CD4-positive, alpha-beta memory T cell (primary cell): ENCODE data around the gene SERPING1. TPM values are rescaled to one million over a fixed set of nuclear protein-coding genes. Genes with fewer than 3 reads are reported as not detected.
"Not testable (repeated sequence)": the region's sequence is repeated elsewhere in the genome, so short reads cannot be mapped to it uniquely, and the experiment has no call there.

Experiments
- CTCF ChIA-PET: fragments of 350-600 bp; sonication (Branson Sonifier 250); formaldehyde crosslinking; loops from one replicate; lab custom pipeline; 2021; ENCODE audit warnings: inconsistent platforms; ENCODE audit not compliant: partially characterized antibody; lab: Charles Lee
- POLR2A ChIA-PET: fragments of 350-600 bp; sonication (Branson Sonifier 250); formaldehyde crosslinking; loops from one replicate; lab custom pipeline; 2021; ENCODE audit not compliant: partially characterized antibody; lab: Charles Lee
- DNase-seq, 5 donors: peaks; one replicate each; pipeline versions ENCODE4 v3.0.0 to v3.0.0-alpha.2; 2020 to 2022; ENCODE audit warnings: mixed read lengths in 1 of 5
- H3K27ac ChIP-seq: one replicate; pipeline ENCODE4 v1.7.0; 2013; ENCODE audit warnings: low read depth, low read length
- H3K27me3 ChIP-seq: 2 replicates; pipeline ENCODE4 v1.7.0; 2013; ENCODE audit warnings: mild to moderate bottlenecking, low read length, moderate library complexity; ENCODE audit not compliant: insufficient read depth
- H3K36me3 ChIP-seq: 2 replicates; pipeline ENCODE4 v1.7.0; 2013; ENCODE audit warnings: mild to moderate bottlenecking, low read length, moderate library complexity; ENCODE audit not compliant: insufficient read depth
- H3K4me1 ChIP-seq: 2 replicates; pipeline ENCODE4 v1.7.0; 2013; ENCODE audit warnings: mild to moderate bottlenecking, low read length, moderate library complexity; ENCODE audit not compliant: insufficient read depth
- H3K4me3 ChIP-seq, 2 donors: one replicate each; pipeline ENCODE4 v1.7.0; 2013; ENCODE audit warnings: low read length in 2 of 2, mild to moderate bottlenecking in 1 of 2
- H3K9me3 ChIP-seq, 2 donors: one replicate each; pipeline ENCODE4 v1.7.0; 2013; ENCODE audit warnings: low read length in 2 of 2, control low read depth in 1 of 2; ENCODE audit not compliant: control insufficient read depth in 1 of 2
- H3K27ac Mint-ChIP-seq, 7 donors: one replicate each; pipeline ENCODE4 v1.8.0; 2020 to 2021; ENCODE audit warnings: mixed read lengths in 7 of 7, mild to moderate bottlenecking in 6 of 7, inconsistent platforms in 3 of 7, moderate library complexity in 3 of 7
- H3K27me3 Mint-ChIP-seq, 2 donors: one replicate each; pipeline ENCODE4 v1.8.0; 2020 to 2021; ENCODE audit warnings: mixed read lengths in 2 of 2
- H3K36me3 Mint-ChIP-seq, 2 donors: one replicate each; pipeline ENCODE4 v1.8.0; 2020 to 2021; ENCODE audit warnings: mixed read lengths in 2 of 2, inconsistent platforms in 1 of 2, mild to moderate bottlenecking in 1 of 2
- H3K4me1 Mint-ChIP-seq, 4 donors: one replicate each; pipeline ENCODE4 v1.8.0; 2020 to 2021; ENCODE audit warnings: mixed read lengths in 4 of 4, mild to moderate bottlenecking in 1 of 4
- H3K4me3 Mint-ChIP-seq, 8 donors: one replicate each; pipeline ENCODE4 v1.8.0; 2020 to 2021; ENCODE audit warnings: mixed read lengths in 8 of 8, mild to moderate bottlenecking in 7 of 8, moderate library complexity in 6 of 8, inconsistent platforms in 3 of 8
- H3K9me3 Mint-ChIP-seq, 8 donors: one replicate each; pipeline ENCODE4 v1.8.0; 2020 to 2021; ENCODE audit warnings: mixed read lengths in 8 of 8, mild to moderate bottlenecking in 5 of 8, inconsistent platforms in 3 of 8, moderate library complexity in 1 of 8
- intact Hi-C: fragments of 100-400 bp; cut with micrococcal nuclease; formaldehyde crosslinking; loops from one replicate; pipeline ENCODE4 v1.15.1; 2023
- polyA plus RNA-seq, 2 donors: library from polyadenylated mRNA; unstranded; fragments of 300-500 nt; fragmentation: Illumina TruSeq; gene quantifications; one replicate each; pipeline ENCODE4 v1.2.3, GENCODE V29; 2021
- total RNA-seq, 2 experiments: library from RNA; stranded (reverse); gene quantifications; one replicate each; pipeline ENCODE4 v1.2.3, GENCODE V29; 2021

The SERPING1 gene
- total and polyA plus RNA-seq, 4 experiments from 2014 or later = not detected

- Mint-ChIP-seq H3K9me3 (no peaks in the 10 kb centered on the region), H3K36me3 (peaks cover 0 to 2% of the 10 kb centered on the region in 2 donors), H3K27ac (peak within 1 kb of the TSS; percentile 92 to 99 (median 95)), H3K4me3 (peak within 1 kb of the TSS; percentile 83 to 94 (median 86)), H3K27me3 (peaks cover 25 to 39% of the 10 kb centered on the region in 2 donors), H3K4me1 (peaks cover 15 to 59% (median 31%) of the 10 kb centered on the region in 4 donors)
- peak within 1 kb of the TSS; percentile 10 for H3K27ac ChIP-seq
- CTCF ChIA-PET = interaction anchor here (0.7 to 3.8 kb wide), 6 partner anchors 9 to 157 kb away, joined by 3 to 16 read pairs (median 5); partner anchors contain the start of gene UBE2L6
- H3K4me1 ChIP-seq = peaks cover 18% of the 10 kb centered on the region
- peak; percentile 69 to 89 (median 74) for DNase-seq
- intact Hi-C loops = loop anchor here (1.0 to 10.0 kb wide), 3 partner anchors 7 to 875 kb away; partner anchors contain the start of gene CLP1
- POLR2A ChIA-PET = interaction anchor here (0.9 to 2.4 kb wide), 7 partner anchors 7 to 1492 kb away, joined by 3 to 14 read pairs (median 6); partner anchors contain the start of genes FAM111A, SELENOH, UBE2L6 and ZDHHC5
- H3K9me3 ChIP-seq = no peaks in the 10 kb centered on the region
- H3K36me3 ChIP-seq = no peaks in the 10 kb centered on the region
- peaks cover 37% of the 10 kb centered on the region for H3K27me3 ChIP-seq
- H3K4me3 ChIP-seq = peak within 1 kb of the TSS; percentile 37 to 55
Observed at GRCh38 chr11:57649826-57650738, 52.6 kb downstream of the SERPING1 start, which contains the start of gene YPEL4. Gene YPEL4 (minus strand): TSS chr11:57649912. CDS start chr11:57647107, 2,805 bp downstream.

GRCh38 chr11:57650739-57651090 lies 53.2 kb downstream of the SERPING1 start:
- Mint-ChIP-seq H3K27me3 (peaks cover 25 to 34% of the 10 kb centered on the region in 2 donors), H3K4me3 (peak overlapping the region in 2 of 8 donors; percentile 8 to 36), H3K9me3 (no peaks in the 10 kb centered on the region), H3K27ac (peak overlapping the region; percentile 54 to 99 (median 91)), H3K36me3 (peaks cover 0 to 2% of the 10 kb centered on the region in 2 donors), H3K4me1 (peaks cover 15 to 59% (median 31%) of the 10 kb centered on the region in 4 donors)
- Histone ChIP-seq H3K9me3 (no peaks in the 10 kb centered on the region), H3K36me3 (no peaks in the 10 kb centered on the region), H3K4me3 (no peak overlapping the region), H3K4me1 (peaks cover 18% of the 10 kb centered on the region), H3K27me3 (peaks cover 31% of the 10 kb centered on the region), H3K27ac (no peak overlapping the region)
- no peak for DNase-seq
- intact Hi-C loops = loop anchor here (1.0 kb wide), 1 partner anchor 17 kb away; no protein-coding TSS in a partner anchor
- ChIA-PET POLR2A (no interaction called here), CTCF (interaction anchor here (1.4 to 1.6 kb wide), 2 partner anchors 10 to 150 kb away, joined by 3 to 6 read pairs; no protein-coding TSS in a partner anchor)

GRCh38 chr11:57651408-57651807 lies 53.9 kb downstream of the SERPING1 start:
- Mint-ChIP-seq H3K4me1 (peaks cover 15 to 58% (median 32%) of the 10 kb centered on the region in 4 donors), H3K27ac (peak overlapping the region in 6 of 7 donors; percentile 30 to 99 (median 66)), H3K27me3 (peaks cover 20 to 27% of the 10 kb centered on the region in 2 donors)

GRCh38 chr11:57652230-57652629 lies 54.7 kb downstream of the SERPING1 start:
- H3K4me3 ChIP-seq, H3K27ac ChIP-seq, H3K36me3 ChIP-seq, H3K9me3 Mint-ChIP-seq, H3K36me3 Mint-ChIP-seq, intact Hi-C loops, H3K9me3 ChIP-seq: not testable (repeated sequence)
- peak overlapping the region; percentile 60 to 88 (median 75) for H3K27ac Mint-ChIP-seq
- H3K27me3 Mint-ChIP-seq = peaks cover 12 to 19% of the 10 kb centered on the region in 2 donors
- CTCF ChIA-PET = interaction anchor here (1.2 to 2.1 kb wide), 7 partner anchors 8 to 159 kb away, joined by 3 to 8 read pairs (median 5); partner anchors contain the start of gene UBE2L6
- peaks cover 16 to 58% (median 30%) of the 10 kb centered on the region in 4 donors for H3K4me1 Mint-ChIP-seq
- peak in 3 of 5 donors; percentile 36 to 68 (median 51) for DNase-seq
- peak overlapping the region; percentile 36 to 80 (median 62) for H3K4me3 Mint-ChIP-seq
- POLR2A ChIA-PET = interaction anchor here (1.2 to 1.6 kb wide), 3 partner anchors 14 to 85 kb away, joined by 3 to 4 read pairs (median 4); partner anchors contain the start of gene UBE2L6
- Histone ChIP-seq H3K27me3 (peaks cover 16% of the 10 kb centered on the region), H3K4me1 (peaks cover 24% of the 10 kb centered on the region)

More at GRCh38 chr11:57651408-57651807, 53.9 kb downstream of the SERPING1 start:
- Histone ChIP-seq H3K27me3 (peaks cover 24% of the 10 kb centered on the region), H3K9me3 (no peaks in the 10 kb centered on the region), H3K4me1 (peaks cover 18% of the 10 kb centered on the region), H3K4me3 (no peak overlapping the region), H3K27ac (no peak overlapping the region), H3K36me3 (no peaks in the 10 kb centered on the region)
- Mint-ChIP-seq H3K36me3 (peaks cover 0 to 2% of the 10 kb centered on the region in 2 donors), H3K9me3 (no peaks in the 10 kb centered on the region), H3K4me3 (no peak overlapping the region)
- ChIA-PET POLR2A (interaction anchor here (1.2 to 1.6 kb wide), 2 partner anchors 17 to 84 kb away, joined by 3 to 4 read pairs; partner anchors contain the start of gene UBE2L6), CTCF (interaction anchor here (0.6 to 2.1 kb wide), 7 partner anchors 9 to 158 kb away, joined by 3 to 8 read pairs (median 5); partner anchors contain the start of gene UBE2L6)
- intact Hi-C loops = no loop called here
- no peak for DNase-seq

- CTCF ChIA-PET = interaction anchor here (1.5 to 2.1 kb wide), 6 partner anchors 8 to 148 kb away, joined by 3 to 8 read pairs (median 6); partner anchors contain the start of gene UBE2L6
- Mint-ChIP-seq H3K4me1 (peaks cover 19 to 58% (median 30%) of the 10 kb centered on the region in 4 donors), H3K27me3 (peaks cover 7 to 16% of the 10 kb centered on the region in 2 donors)
Observed at GRCh38 chr11:57652662-57653061, 55.2 kb downstream of the SERPING1 start.

GRCh38 chr11:57653163-57653562 lies 55.7 kb downstream of the SERPING1 start:
- peaks cover 28% of the 10 kb centered on the region for H3K4me1 ChIP-seq
- Mint-ChIP-seq H3K27ac (peak overlapping the region in 3 of 7 donors; percentile 2 to 60 (median 45)), H3K36me3 (peaks cover under 1 to 9% of the 10 kb centered on the region in 2 donors), H3K4me1 (peaks cover 21 to 58% (median 30%) of the 10 kb centered on the region in 4 donors), H3K9me3 (peaks cover 0 to 2% (median 0%) of the 10 kb centered on the region in 8 donors), H3K4me3 (peak overlapping the region in 2 of 8 donors; percentile 17 to 65), H3K27me3 (peaks cover 7 to 11% of the 10 kb centered on the region in 2 donors)
- no peaks in the 10 kb centered on the region for H3K36me3 ChIP-seq
- intact Hi-C loops = no loop called here
- ChIA-PET CTCF (interaction anchor here (1.5 to 4.2 kb wide), 6 partner anchors 9 to 147 kb away, joined by 3 to 16 read pairs (median 6); partner anchors contain the start of gene UBE2L6), POLR2A (interaction anchor here (1.5 to 1.6 kb wide), 2 partner anchors 13 to 86 kb away, joined by 3 to 4 read pairs; partner anchors contain the start of gene UBE2L6)
- H3K27ac ChIP-seq = no peak overlapping the region
- DNase-seq = no peak
- no peaks in the 10 kb centered on the region for H3K9me3 ChIP-seq
- H3K27me3 ChIP-seq = peaks cover 7% of the 10 kb centered on the region
- H3K4me3 ChIP-seq = no peak overlapping the region

More at GRCh38 chr11:57652662-57653061, 55.2 kb downstream of the SERPING1 start:
- Histone ChIP-seq H3K27ac (no peak overlapping the region), H3K4me3 (no peak overlapping the region), H3K27me3 (peaks cover 12% of the 10 kb centered on the region), H3K9me3 (no peaks in the 10 kb centered on the region), H3K36me3 (no peaks in the 10 kb centered on the region), H3K4me1 (peaks cover 24% of the 10 kb centered on the region)
- H3K9me3 Mint-ChIP-seq = peaks cover 0 to 2% (median 0%) of the 10 kb centered on the region in 8 donors
- peak overlapping the region; percentile 60 to 88 (median 75) for H3K27ac Mint-ChIP-seq
- DNase-seq = no peak
- POLR2A ChIA-PET = interaction anchor here (1.5 to 1.6 kb wide), 2 partner anchors 14 to 85 kb away, joined by 3 to 4 read pairs; partner anchors contain the start of gene UBE2L6
- H3K4me3 Mint-ChIP-seq = peak overlapping the region; percentile 36 to 80 (median 62)
- intact Hi-C loops = no loop called here
- peaks cover 0 to 5% of the 10 kb centered on the region in 2 donors for H3K36me3 Mint-ChIP-seq
